HUES64 (cell line): ENCODE measurements around the gene CPSF6. TPM values are rescaled to one million over a fixed set of nuclear protein-coding genes. Genes with fewer than 3 reads are reported as not detected.
"Not testable (repeated sequence)": the region's sequence is repeated elsewhere in the genome, so short reads cannot be mapped to it uniquely, and the experiment has no call there.

Experiments used
- H3K27ac ChIP-seq: 2 replicates; pipeline ENCODE4 v1.7.0; 2013; ENCODE audit warnings: low read depth, low read length, inconsistent platforms
- H3K27me3 ChIP-seq: 2 replicates; pipeline ENCODE4 v1.6.1; 2013; ENCODE audit warnings: mild to moderate bottlenecking, low read length; ENCODE audit not compliant: insufficient read depth
- H3K36me3 ChIP-seq: 2 replicates; pipeline ENCODE4 v1.6.1; 2013; ENCODE audit warnings: mild to moderate bottlenecking, low read length; ENCODE audit not compliant: insufficient read depth
- H3K4me1 ChIP-seq: 2 replicates; pipeline ENCODE4 v1.6.1; 2013; ENCODE audit warnings: mild to moderate bottlenecking, low read length, moderate library complexity; ENCODE audit not compliant: insufficient read depth
- H3K4me3 ChIP-seq: 2 replicates; pipeline ENCODE4 v1.5.1; 2013; ENCODE audit warnings: mild to moderate bottlenecking, low read length, moderate library complexity
- H3K9ac ChIP-seq: 2 replicates; pipeline ENCODE4 v1.6.1; 2013; ENCODE audit warnings: mild to moderate bottlenecking, low read depth, low read length
- H3K9me3 ChIP-seq: 2 replicates; pipeline ENCODE4 v1.6.1; 2013; ENCODE audit warnings: low read depth, low read length; ENCODE audit not compliant: insufficient read depth
- WGBS: fragments of 150-250, 120-280 bp; methylation state at CpG from one replicate; pipeline ENCODE4 v1.1.7; 2013; ENCODE audit warnings: missing lambda C conversion rate; 5-methylcytosine and 5-hydroxymethylcytosine counted together
- polyA plus RNA-seq, 2 experiments: library from polyadenylated mRNA; stranded (reverse); fragments of 50-300 nt; gene quantifications; one replicate each; pipeline ENCODE4 v1.2.3, GENCODE V29; 2013

CPSF6 gene
- polyA plus RNA-seq (2013, experiment 1 of 2) = 110 TPM
- polyA plus RNA-seq (2013, experiment 2 of 2) = 109 TPM

- H3K9me3 ChIP-seq = no peaks in the 10 kb centered on the region
- no peaks in the 10 kb centered on the region for H3K27me3 ChIP-seq
- under 1% methylated on average over 75 of the region's 75 CpGs for WGBS
- peaks cover 22% of the 10 kb centered on the region for H3K4me1 ChIP-seq
- H3K9ac ChIP-seq = peak within 1 kb of the TSS; percentile 97
- H3K4me3 ChIP-seq = peak within 1 kb of the TSS; percentile 83
- peak within 1 kb of the TSS; percentile 95 for H3K27ac ChIP-seq
- H3K36me3 ChIP-seq = peaks cover 11% of the 10 kb centered on the region
Observed at GRCh38 chr12:69239352-69239921, at the start of gene CPSF6. Gene CPSF6, plus strand, starts transcription at chr12:69239569. Its CDS starts 78 bp downstream, at chr12:69239647.

- peaks cover 38% of the 10 kb centered on the region for H3K9me3 ChIP-seq
Observed at GRCh38 chr12:69196302-69197288, 42.8 kb upstream of the CPSF6 start.

GRCh38 chr12:69199976-69200375, 39.4 kb upstream of the CPSF6 start:
- not testable (repeated sequence) for H3K36me3 ChIP-seq, H3K27ac ChIP-seq, H3K9ac ChIP-seq, H3K27me3 ChIP-seq, H3K4me3 ChIP-seq, H3K4me1 ChIP-seq
- H3K9me3 ChIP-seq = peaks cover 29% of the 10 kb centered on the region
- WGBS = 95% methylated on average over 1 of the region's 1 CpG

More at GRCh38 chr12:69196302-69197288, 42.8 kb upstream of the CPSF6 start:
- Histone ChIP-seq H3K36me3 (no peaks in the 10 kb centered on the region), H3K4me3 (no peak overlapping the region), H3K27ac (no peak overlapping the region), H3K4me1 (no peaks in the 10 kb centered on the region), H3K27me3 (no peaks in the 10 kb centered on the region), H3K9ac (no peak overlapping the region)
- 93% methylated on average over 3 of the region's 4 CpGs for WGBS

GRCh38 chr12:69204191-69204590, 35.2 kb upstream of the CPSF6 start:
- WGBS = 88% methylated on average over 4 of the region's 4 CpGs
- Histone ChIP-seq H3K4me3 (no peak overlapping the region), H3K27me3 (no peaks in the 10 kb centered on the region), H3K9ac (no peak overlapping the region), H3K9me3 (peaks cover 12% of the 10 kb centered on the region), H3K36me3 (no peaks in the 10 kb centered on the region), H3K27ac (no peak overlapping the region), H3K4me1 (no peaks in the 10 kb centered on the region)

GRCh38 chr12:69210661-69211060, 28.7 kb upstream of the CPSF6 start:
- Histone ChIP-seq H3K9ac (no peak overlapping the region), H3K27ac (no peak overlapping the region), H3K4me3 (no peak overlapping the region), H3K9me3 (no peaks in the 10 kb centered on the region), H3K4me1 (no peaks in the 10 kb centered on the region), H3K27me3 (no peaks in the 10 kb centered on the region), H3K36me3 (no peaks in the 10 kb centered on the region)
- 96% methylated on average over 3 of the region's 3 CpGs for WGBS

GRCh38 chr12:69211160-69211559, 28.2 kb upstream of the CPSF6 start:
- WGBS = 91% methylated on average over 3 of the region's 3 CpGs
- no peaks in the 10 kb centered on the region for H3K27me3 ChIP-seq

GRCh38 chr12:69214169-69214568, 25.2 kb upstream of the CPSF6 start:
- Histone ChIP-seq H3K9ac (no peak overlapping the region), H3K36me3 (no peaks in the 10 kb centered on the region), H3K9me3 (no peaks in the 10 kb centered on the region), H3K27me3 (no peaks in the 10 kb centered on the region), H3K27ac (no peak overlapping the region), H3K4me1 (no peaks in the 10 kb centered on the region), H3K4me3 (no peak overlapping the region)
- WGBS = 84% methylated on average over 1 of the region's 1 CpG

More at GRCh38 chr12:69211160-69211559, 28.2 kb upstream of the CPSF6 start:
- Histone ChIP-seq H3K27ac (no peak overlapping the region), H3K36me3 (no peaks in the 10 kb centered on the region), H3K9ac (no peak overlapping the region), H3K9me3 (no peaks in the 10 kb centered on the region), H3K4me1 (no peaks in the 10 kb centered on the region), H3K4me3 (no peak overlapping the region)

- Histone ChIP-seq H3K27ac (no peak overlapping the region), H3K4me3 (no peak overlapping the region), H3K27me3 (no peaks in the 10 kb centered on the region), H3K9me3 (no peaks in the 10 kb centered on the region), H3K9ac (no peak overlapping the region), H3K36me3 (no peaks in the 10 kb centered on the region), H3K4me1 (no peaks in the 10 kb centered on the region)
- WGBS = 100% methylated on average over 1 of the region's 1 CpG
Observed at GRCh38 chr12:69225251-69225910, 14.0 kb upstream of the CPSF6 start.

GRCh38 chr12:69231479-69231878, 7.9 kb upstream of the CPSF6 start:
- Histone ChIP-seq H3K4me1 (no peaks in the 10 kb centered on the region), H3K27me3 (no peaks in the 10 kb centered on the region), H3K9ac (no peak overlapping the region), H3K27ac (no peak overlapping the region), H3K9me3 (peaks cover 13% of the 10 kb centered on the region), H3K4me3 (no peak overlapping the region), H3K36me3 (no peaks in the 10 kb centered on the region)

- peak overlapping the region; percentile 74 for H3K9ac ChIP-seq
- H3K36me3 ChIP-seq = peaks cover 8% of the 10 kb centered on the region
- H3K27me3 ChIP-seq = no peaks in the 10 kb centered on the region
- 26% methylated on average over 16 of the region's 16 CpGs for WGBS
- H3K4me3 ChIP-seq = peak overlapping the region; percentile 83
- H3K9me3 ChIP-seq = no peaks in the 10 kb centered on the region
- peak overlapping the region; percentile 95; the same call in 1 of the 2 replicates for H3K27ac ChIP-seq
- peaks cover 22% of the 10 kb centered on the region for H3K4me1 ChIP-seq
Observed at GRCh38 chr12:69238589-69239351, 599 bp upstream of the CPSF6 start.
